Measurements from ENCODE around the gene WNT5A.

GRCh38 chr3:55486857-55487380 lies at the start of gene WNT5A:
- TF ChIP-seq, protein P1, sequence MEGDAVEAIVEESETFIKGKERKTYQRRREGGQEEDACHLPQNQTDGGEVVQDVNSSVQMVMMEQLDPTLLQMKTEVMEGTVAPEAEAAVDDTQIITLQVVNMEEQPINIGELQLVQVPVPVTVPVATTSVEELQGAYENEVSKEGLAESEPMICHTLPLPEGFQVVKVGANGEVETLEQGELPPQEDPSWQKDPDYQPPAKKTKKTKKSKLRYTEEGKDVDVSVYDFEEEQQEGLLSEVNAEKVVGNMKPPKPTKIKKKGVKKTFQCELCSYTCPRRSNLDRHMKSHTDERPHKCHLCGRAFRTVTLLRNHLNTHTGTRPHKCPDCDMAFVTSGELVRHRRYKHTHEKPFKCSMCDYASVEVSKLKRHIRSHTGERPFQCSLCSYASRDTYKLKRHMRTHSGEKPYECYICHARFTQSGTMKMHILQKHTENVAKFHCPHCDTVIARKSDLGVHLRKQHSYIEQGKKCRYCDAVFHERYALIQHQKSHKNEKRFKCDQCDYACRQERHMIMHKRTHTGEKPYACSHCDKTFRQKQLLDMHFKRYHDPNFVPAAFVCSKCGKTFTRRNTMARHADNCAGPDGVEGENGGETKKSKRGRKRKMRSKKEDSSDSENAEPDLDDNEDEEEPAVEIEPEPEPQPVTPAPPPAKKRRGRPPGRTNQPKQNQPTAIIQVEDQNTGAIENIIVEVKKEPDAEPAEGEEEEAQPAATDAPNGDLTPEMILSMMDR (IDR thresholded peaks at IDR 0.05; ENCODE audit: low read length), result no peak
- no peak for TF ChIP-seq EZH2 (IDR thresholded peaks at IDR 0.05; ENCODE audit: borderline replicate concordance, low read length)

Measured in OCI-LY1 (cell line).